WTC11 (cell line): ENCODE results near the gene UBR4. TPM values are rescaled to one million over a fixed set of nuclear protein-coding genes. Genes with fewer than 3 reads are reported as not detected.

Experiments
- ATAC-seq: fragments of 200-7000 bp; cut with Tn5 transposase; 2 replicates; pipeline ENCODE4 v1.10.0; 2021; ENCODE audit warnings: mild to moderate bottlenecking, moderate library complexity
- CTCF ChIA-PET: fragments of 300-600 bp; sonication (Branson Sonifier 250); formaldehyde crosslinking; loops from one replicate; lab custom pipeline; 2021; ENCODE audit warnings: antibody characterized with exemption; lab: Charles Lee
- POLR2A ChIA-PET: fragments of 350-600 bp; sonication (Branson Sonifier 250); formaldehyde crosslinking; loops from one replicate; lab custom pipeline; 2021; ENCODE audit warnings: antibody characterized with exemption; lab: Charles Lee
- DNase-seq: peaks from one replicate; pipeline ENCODE4 v3.0.0; 2021; ENCODE audit warnings: low spot score
- H3K27ac Mint-ChIP-seq: 2 replicates; pipeline ENCODE4 v1.8.0; 2021; ENCODE audit warnings: mixed read lengths
- H3K27me3 Mint-ChIP-seq: 2 replicates; pipeline ENCODE4 v1.8.0; 2021; ENCODE audit warnings: low read depth, mild to moderate bottlenecking, moderate library complexity, mixed read lengths
- H3K36me3 Mint-ChIP-seq: 2 replicates; pipeline ENCODE4 v1.8.0; 2021; ENCODE audit warnings: mixed read lengths
- H3K4me1 Mint-ChIP-seq: 2 replicates; pipeline ENCODE4 v1.8.0; 2022; ENCODE audit warnings: mixed read lengths
- H3K4me3 Mint-ChIP-seq: 2 replicates; pipeline ENCODE4 v1.8.0; 2021; ENCODE audit warnings: mild to moderate bottlenecking, moderate library complexity, mixed read lengths
- H3K9me3 Mint-ChIP-seq: 2 replicates; pipeline ENCODE4 v1.8.0; 2021; ENCODE audit warnings: mixed read lengths
- AFF4 ChIP-seq: sonication (generic); formaldehyde crosslinking; IDR thresholded peaks from 2 replicates; pipeline ENCODE4 v1.8.1; 2023; ENCODE audit warnings: mild to moderate bottlenecking, missing genetic modification reagents, borderline replicate concordance
- ATF3 ChIP-seq: sonication (generic); formaldehyde crosslinking; conservative IDR thresholded peaks from 2 replicates; pipeline ENCODE4 v1.8.1; 2022; ENCODE audit warnings: mild to moderate bottlenecking, missing genetic modification reagents
- CBFB ChIP-seq: sonication (generic); formaldehyde crosslinking; IDR thresholded peaks from 2 replicates; pipeline ENCODE4 v1.8.1; 2022; ENCODE audit warnings: mild to moderate bottlenecking, low read depth, missing genetic modification reagents
- CREM ChIP-seq: sonication (generic); formaldehyde crosslinking; IDR thresholded peaks from 2 replicates; pipeline ENCODE4 v1.8.1; 2022; ENCODE audit warnings: mild to moderate bottlenecking, missing genetic modification reagents, moderate library complexity
- E2F5 ChIP-seq: sonication (generic); formaldehyde crosslinking; IDR thresholded peaks from 2 replicates; pipeline ENCODE4 v1.8.1; 2022; ENCODE audit warnings: mild to moderate bottlenecking, moderate library complexity, missing genetic modification reagents
- FOXJ3 ChIP-seq: sonication (generic); formaldehyde crosslinking; IDR thresholded peaks from 2 replicates; pipeline ENCODE4 v1.9.0; 2021; ENCODE audit warnings: missing genetic modification reagents, mild to moderate bottlenecking, borderline replicate concordance
- HMGA2 ChIP-seq: fragments of 250-450 bp; sonication (Bioruptor Pico); IDR thresholded peaks from 2 replicates; pipeline ENCODE4 v1.4.0; 2021; ENCODE audit warnings: mild to moderate bottlenecking, moderate library complexity
- MYBL2 ChIP-seq: sonication (generic); formaldehyde crosslinking; IDR thresholded peaks from 2 replicates; pipeline ENCODE4 v1.8.1; 2023; ENCODE audit warnings: mild to moderate bottlenecking, moderate library complexity, missing genetic modification reagents
- NR3C1 ChIP-seq: sonication (generic); formaldehyde crosslinking; conservative IDR thresholded peaks from 2 replicates; pipeline ENCODE4 v1.8.1; 2023; ENCODE audit warnings: low read depth, mild to moderate bottlenecking, missing genetic modification reagents
- PREB ChIP-seq: sonication (generic); formaldehyde crosslinking; IDR thresholded peaks from 2 replicates; pipeline ENCODE4 v1.8.1; 2022; ENCODE audit warnings: mild to moderate bottlenecking, missing genetic modification reagents, moderate library complexity, borderline replicate concordance
- TEAD4 ChIP-seq: sonication (generic); formaldehyde crosslinking; IDR thresholded peaks from 2 replicates; pipeline ENCODE4 v1.8.0; 2022; ENCODE audit warnings: mild to moderate bottlenecking, missing genetic modification reagents
- ZBTB43 ChIP-seq: sonication (generic); formaldehyde crosslinking; IDR thresholded peaks from 2 replicates; pipeline ENCODE4 v1.8.1; 2023; ENCODE audit warnings: mild to moderate bottlenecking, missing genetic modification reagents
- ZNF416 ChIP-seq: fragments of 250-450 bp; sonication (Bioruptor Pico); IDR thresholded peaks from 2 replicates; pipeline ENCODE4 v1.9.0; 2021; ENCODE audit warnings: mild to moderate bottlenecking, inconsistent platforms
- ZNF423 ChIP-seq: fragments of 250-450 bp; sonication (Bioruptor Pico); IDR thresholded peaks from 2 replicates; pipeline ENCODE4 v2.1.2; 2022; ENCODE audit warnings: mild to moderate bottlenecking, moderate library complexity
- ZNF512 ChIP-seq: sonication (generic); formaldehyde crosslinking; IDR thresholded peaks from 2 replicates; pipeline ENCODE4 v1.8.1; 2022; ENCODE audit warnings: missing genetic modification reagents, borderline replicate concordance
- total RNA-seq: library from RNA; stranded (reverse); gene quantifications from 3 replicates; pipeline ENCODE4 v1.2.3, GENCODE V29; 2021

Gene UBR4
- total RNA-seq, 1 experiment from 2014 or later, result 179 TPM

- no peak overlapping the region for H3K27ac Mint-ChIP-seq
- no peaks in the 10 kb centered on the region for H3K4me1 Mint-ChIP-seq
- no peaks in the 10 kb centered on the region for H3K27me3 Mint-ChIP-seq
- DNase-seq (no peak), ATAC-seq (no peak)
- POLR2A ChIA-PET, result no interaction called here
- H3K9me3 Mint-ChIP-seq, result no peaks in the 10 kb centered on the region
- H3K36me3 Mint-ChIP-seq, result peaks cover 94% of the 10 kb centered on the region
- CTCF ChIA-PET, result interaction anchor here (0.9 to 1.2 kb wide), 3 partner anchors 66 to 206 kb away, joined by 3 to 5 read pairs (median 4); no protein-coding TSS in a partner anchor
- TF ChIP-seq ATF3 (CRISPR knock-in tag) (no peak), AFF4 (CRISPR knock-in tag) (no peak), MYBL2 (no peak), CBFB (CRISPR knock-in tag) (no peak), HMGA2 (CRISPR knock-in tag) (no peak), E2F5 (CRISPR knock-in tag) (no peak), TEAD4 (CRISPR knock-in tag) (no peak), PREB (CRISPR knock-in tag) (no peak), CREM (CRISPR knock-in tag) (no peak), ZNF416 (CRISPR knock-in tag) (no peak), ZBTB43 (CRISPR knock-in tag) (no peak), ZNF423 (no peak), FOXJ3 (CRISPR knock-in tag) (no peak), ZNF512 (CRISPR knock-in tag) (no peak), NR3C1 (no peak)
- H3K4me3 Mint-ChIP-seq, result no peak overlapping the region
Observed at GRCh38 chr1:19112891-19113696, 97.0 kb downstream of the UBR4 start.
